Measurements from ENCODE around the gene TAS1R2.
"Not testable (repeated sequence)": the region's sequence is repeated elsewhere in the genome, so short reads cannot be mapped to it uniquely, and the experiment has no call there.

The TAS1R2 gene

DNA sequence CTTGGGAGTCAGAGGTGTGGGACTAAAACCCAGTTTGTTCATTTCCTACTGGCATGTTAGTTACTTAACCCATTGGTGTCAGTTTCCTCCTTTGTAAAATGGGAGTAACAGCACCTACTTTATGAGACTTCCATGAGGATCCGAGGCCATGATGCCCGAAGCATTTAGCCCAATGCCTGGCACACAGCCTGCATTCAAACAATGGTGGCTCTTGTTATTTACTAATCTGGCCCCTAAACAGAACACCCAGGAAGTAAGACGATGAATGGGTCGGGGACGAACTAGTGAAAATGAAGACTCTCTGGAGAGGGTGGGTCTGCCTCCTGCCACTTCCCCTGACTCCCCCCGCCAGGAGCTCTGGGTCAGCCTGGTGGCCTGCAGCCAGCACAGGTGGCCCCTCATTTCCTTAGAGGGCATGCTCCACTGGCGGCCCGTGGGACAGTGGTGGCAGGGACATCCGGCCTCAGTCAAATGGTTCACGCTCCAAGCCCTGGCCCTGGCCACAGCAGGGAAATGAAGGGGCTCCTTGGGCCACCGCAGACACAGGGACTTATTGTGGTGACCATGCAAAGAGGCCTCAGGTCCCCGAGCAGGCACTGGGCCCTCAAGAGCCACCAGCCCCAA, 9.5 kb upstream of the TAS1R2 start:
- DNase-seq (ENCODE audit: low spot score), result peak; percentile 82

DNA sequence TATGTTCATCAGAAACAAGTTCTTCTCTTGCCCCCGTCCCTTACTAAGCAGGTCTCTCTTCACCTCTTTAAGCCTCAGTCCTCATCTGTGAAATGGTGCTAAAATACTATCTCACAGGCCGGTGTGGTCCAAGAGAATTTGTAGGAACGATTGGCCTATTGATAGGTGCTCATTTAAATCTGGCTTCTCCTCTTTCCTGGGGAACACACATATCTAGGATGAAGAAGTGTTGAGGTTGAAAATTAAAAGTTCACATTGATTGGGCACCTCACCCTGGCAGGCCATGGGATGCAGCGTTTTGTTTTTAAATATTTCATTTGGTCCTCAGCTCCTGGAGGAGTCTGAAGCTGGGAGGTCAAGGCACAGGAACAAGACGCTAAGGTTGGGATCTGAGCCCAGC, 8.9 kb upstream of the TAS1R2 start:
- no peak for DNase-seq (ENCODE audit: low spot score)

DNA sequence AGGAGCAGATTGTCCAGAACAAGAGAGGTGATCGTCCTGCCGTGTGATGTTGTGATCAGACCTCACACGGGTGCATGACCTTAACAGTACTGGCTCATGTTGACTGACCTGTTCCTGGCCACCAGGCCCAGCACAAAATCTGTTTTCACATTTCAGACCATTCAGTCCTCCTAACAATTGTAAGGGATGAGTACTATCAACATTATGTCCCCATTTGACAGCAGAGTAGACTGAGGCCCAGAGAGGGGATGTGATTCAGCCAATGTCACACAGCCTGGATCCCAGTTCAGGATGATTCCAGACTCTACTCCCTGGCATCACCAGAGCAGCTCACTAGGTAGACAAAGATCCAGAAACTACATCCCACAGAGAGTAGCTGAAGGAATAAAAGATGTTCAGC, 7.4 kb upstream of the TAS1R2 start:
- DNase-seq (ENCODE audit: low spot score), result no peak

DNA sequence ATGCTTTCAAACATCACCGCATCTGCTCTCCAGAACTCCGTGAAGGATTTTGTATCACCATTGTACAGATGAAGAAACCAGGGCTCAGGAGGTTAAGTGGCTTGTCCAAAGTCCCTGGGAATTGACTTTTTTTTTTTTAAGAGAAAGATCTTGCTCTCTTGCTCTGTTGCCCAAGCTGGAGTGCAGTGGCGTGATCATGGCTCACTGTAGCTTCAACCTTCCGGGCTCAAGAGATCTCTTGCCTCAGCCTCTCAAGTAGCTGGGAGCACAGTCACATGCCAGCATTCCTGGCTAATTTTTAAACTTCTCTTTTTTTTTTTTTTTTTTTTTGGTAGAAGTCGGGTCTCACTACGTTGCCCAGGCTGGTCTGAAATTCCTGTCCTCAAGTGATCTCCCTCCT, 6.9 kb upstream of the TAS1R2 start:
- no peak for DNase-seq (ENCODE audit: low spot score)

DNA sequence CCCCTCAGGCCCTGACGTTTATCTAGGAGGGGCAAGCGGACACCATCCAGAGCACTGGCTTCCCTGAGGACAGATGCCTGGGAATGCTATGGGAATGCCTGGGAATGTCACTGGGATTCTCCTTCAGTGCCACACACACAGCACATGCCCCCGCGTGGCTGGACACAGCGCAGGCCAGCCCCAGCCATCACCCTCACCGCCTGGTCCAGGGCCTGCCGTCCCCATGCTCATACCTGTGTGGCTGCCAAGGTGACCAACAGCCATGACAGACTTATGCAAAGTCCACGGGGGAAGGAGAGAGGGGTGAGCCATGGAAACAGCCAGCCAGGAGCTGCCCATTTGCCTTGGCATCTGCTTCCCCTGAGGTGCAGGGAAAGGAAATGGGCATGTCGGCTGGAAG, 5.7 kb upstream of the TAS1R2 start:
- DNase-seq (ENCODE audit: low spot score), result no peak

DNA sequence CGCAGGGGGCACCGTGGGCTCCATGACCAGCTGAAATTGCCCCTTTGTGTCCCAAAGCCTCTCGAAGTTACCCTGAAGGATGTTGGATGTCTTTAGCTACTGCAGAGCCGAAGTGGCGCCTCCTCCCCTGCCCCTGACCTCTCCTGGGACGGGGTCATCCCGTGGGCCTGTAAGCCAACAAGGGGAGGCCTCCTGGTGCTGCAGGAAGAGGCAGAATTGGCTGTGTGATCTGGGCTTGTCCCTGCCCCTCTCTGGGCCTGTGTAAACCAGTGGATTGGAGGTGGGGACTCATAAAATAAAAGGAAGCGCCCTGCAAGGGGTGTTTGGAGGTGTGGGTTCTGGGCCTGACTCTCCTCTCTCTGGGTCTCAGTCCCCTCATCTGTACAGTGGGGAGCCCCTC, 2.1 kb upstream of the TAS1R2 start:
- no peak for DNase-seq (ENCODE audit: low spot score)

DNA sequence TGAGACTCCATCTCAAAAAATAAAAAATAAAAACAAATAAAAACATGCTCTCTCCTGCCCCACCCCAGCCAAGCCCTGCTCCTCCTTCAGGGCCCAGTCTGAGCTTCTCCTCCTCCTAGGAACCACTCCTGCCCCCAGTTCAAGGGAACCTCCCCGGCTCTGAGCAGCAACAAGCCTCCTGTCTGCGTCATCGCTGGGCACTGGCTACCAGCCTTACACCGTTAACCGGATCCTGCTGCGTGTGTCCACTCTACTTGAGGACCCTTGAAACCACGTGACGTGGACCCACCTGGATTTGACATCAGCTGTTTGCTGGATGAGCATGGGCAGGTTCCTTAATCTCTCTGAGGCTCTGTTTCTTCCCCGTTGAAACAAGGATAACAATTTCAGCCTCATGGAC, 1.6 kb upstream of the TAS1R2 start:
- DNase-seq (ENCODE audit: low spot score), result no peak

DNA sequence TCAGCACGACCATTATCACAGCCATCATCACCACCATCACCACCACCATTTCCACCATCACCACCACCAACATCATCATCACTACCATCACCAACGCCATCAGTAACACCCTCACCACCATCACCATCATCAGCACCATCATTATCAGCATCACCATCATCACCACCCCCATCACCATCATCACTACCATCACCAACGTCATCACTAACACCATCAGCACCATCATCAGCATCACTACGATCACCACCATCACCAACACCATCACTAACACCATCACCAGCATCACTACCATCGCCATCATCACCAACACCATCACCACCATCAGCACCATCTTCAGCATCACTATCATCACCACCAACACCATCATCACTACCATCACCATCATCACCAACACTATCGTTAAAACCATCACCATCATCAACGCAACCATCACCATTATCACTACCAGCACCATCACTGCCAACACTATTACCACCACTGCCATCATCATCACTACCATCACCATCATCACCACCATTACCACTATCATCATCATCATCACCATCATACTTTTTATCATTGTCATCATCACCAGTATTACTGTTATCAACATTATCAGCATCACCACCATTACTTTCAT, 1.3 kb downstream of the TAS1R2 start:
- no peak for DNase-seq (ENCODE audit: low spot score)

DNA sequence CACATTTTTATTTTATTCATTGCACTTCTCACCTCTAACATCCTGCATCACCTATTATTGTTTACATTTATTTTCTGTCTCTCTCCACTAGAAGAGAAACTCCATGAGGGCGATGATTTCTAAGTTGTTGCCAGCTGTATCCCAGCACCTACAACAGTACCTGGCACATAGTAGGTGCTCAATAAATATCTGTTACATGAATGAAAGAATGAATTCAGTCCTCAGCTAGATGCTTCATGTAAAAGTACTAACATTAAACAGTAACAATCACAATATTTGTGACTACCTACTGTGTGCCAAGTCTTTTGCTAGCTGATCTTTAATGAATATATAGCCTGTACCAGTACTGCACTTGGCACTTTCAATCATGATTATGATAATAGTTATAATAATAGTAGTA, 3.0 kb downstream of the TAS1R2 start:
- no peak for DNase-seq (ENCODE audit: low spot score)

DNA sequence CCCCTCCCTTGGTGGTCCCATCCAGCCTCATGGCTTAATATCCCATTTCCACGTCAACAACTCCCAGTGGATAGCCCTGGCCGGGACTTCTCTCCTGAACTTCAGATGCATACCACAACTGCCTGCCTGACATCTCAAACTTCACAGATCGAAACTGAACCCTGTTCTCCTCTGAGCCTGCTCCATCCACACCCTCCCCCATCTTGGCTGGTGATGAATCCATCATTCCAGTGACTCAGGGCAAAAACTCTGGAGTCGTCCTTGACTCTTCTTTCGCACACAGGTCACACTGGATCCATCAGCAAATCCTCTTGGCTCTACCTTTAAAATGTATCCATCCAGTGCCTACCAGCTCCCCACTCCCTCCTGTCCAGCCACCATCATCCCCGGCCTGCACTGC, 3.9 kb downstream of the TAS1R2 start:
- no peak for DNase-seq (ENCODE audit: low spot score)

DNA sequence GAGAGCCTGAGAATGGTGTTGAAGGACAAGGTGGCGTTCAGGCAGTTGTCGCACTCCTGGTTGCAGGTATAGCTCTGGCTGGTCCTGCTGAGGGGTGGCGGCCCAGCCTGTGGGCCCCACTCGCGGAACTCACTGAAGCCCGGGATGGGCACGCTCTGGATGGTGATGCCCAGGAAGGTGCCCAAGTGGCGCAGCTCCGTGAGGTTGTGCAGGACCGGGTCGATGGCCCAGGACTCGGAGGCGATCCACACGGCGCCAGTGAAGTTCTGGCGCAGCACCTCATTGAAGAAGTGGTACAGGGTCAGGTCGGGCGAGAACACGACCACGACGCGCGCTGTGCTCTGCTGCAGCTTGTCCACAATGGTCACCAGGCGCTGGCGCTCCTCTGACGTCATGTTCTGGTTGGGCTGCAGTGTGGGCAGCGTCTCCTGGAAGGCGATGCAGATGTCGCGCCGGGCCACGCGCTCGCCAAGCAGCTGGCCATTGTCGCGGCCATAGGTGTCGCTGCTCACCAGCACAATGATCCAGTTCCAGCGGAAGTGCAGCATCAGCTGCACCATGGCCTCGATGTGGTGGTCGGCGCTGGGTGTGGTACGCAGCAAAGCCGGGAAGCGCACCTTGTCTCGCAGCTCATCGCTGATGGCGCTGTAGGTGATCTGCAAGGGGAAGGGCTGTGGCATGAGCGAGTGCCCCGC, 5.0 kb downstream of the TAS1R2 start:
- DNase-seq (ENCODE audit: low spot score), result no peak

DNA sequence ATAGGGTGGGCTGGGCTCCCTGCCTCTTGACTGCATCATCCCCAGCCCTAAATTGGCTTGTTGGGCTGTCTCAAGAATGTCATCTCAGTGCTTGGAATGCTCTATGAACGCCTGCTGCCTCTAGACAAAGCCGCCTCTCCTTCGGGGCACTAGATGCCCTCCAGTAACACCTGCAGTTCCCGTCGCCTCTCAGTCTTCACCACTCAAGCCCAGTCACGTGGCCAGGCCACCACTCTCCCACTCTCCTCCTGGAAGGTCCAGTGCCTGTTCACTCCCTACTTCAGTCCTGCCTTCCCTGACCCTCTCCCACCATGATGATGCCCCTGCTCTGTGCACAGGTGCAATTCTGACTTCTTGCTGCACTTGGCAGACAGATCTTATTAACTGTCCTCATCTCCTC, 7.0 kb downstream of the TAS1R2 start:
- no peak for DNase-seq (ENCODE audit: low spot score)

DNA sequence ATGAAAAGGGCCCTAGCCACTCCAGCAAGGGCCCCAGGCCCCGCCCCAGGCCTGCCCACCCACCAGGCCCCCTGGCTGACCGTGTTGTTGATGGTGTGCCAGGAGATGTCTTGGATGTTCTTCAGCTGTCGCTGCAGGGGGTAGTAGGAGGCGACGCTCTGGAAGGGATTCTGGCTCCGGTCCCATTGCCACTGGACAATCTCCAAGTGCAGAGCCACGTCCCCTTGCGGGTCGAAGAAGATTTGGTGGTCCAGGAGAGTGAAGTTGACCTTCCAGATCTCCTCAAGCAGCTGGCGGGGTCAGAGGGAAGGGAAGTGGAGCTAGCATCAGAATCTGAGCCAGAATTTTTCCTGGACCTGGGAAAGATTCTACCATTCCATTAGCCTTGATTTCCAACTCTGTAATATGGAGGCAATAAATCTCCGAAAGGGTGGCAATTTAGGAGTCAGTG, 10.2 kb downstream of the TAS1R2 start:
- no peak for DNase-seq (ENCODE audit: low spot score)

DNA sequence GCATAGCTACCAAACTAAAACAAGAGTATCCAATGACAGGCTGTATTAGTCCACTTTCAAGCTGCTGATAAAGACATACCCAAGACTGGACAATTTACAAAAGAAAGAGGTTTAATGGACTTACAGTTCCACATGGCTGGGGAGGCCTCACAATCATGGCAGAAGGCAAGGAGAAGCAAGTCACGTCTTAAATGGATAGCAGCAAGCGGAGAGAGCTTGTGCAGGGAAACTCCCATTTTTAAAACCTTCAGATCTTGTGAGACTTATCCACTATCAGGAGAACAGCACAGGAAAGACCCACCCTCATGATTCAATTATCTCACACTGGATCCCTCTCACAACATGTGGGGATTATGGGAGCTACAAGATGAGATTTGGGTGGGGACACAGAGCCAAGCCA, 11.7 kb downstream of the TAS1R2 start:
- not testable (repeated sequence) for DNase-seq (ENCODE audit: low spot score)

DNA sequence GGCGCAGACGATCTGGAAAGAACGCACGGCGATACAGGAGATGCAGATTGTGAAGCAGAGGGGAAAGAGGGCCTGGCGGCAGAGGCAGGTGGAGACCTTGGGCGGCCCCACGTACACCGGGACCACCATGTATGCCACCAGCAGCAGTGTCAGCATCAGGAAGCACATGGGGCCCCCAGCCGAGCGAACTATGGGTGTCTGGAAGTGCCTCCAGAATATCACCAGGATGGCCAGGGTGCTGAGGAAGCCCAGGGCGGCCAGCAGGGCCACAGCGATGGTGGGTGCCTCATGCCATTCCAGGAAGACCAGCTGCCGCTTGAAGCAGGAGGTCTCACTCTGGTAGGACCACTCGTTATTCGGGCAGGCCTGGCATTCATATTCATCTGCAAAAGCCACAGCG, 19.3 kb downstream of the TAS1R2 start:
- no peak for DNase-seq (ENCODE audit: low spot score)

DNA sequence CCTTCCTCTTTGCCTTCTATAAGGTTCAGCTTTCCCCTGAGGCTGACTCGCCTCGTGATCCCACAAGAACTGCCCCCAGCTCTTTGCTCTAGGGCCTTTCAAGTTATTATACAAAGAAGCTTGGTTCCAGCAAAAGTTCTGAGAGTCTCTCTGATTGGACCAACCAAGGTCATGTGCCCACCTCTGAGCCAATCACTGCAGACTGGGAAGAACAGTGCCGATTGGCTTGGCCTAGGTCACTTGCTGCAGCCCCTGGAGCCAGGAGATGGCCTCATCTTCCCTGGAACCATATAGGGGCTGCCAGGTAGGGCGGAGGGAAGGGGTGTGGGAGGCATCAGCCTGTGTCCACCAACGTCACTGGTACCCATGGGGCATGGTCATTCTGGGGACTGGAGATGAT, 22.8 kb downstream of the TAS1R2 start:
- DNase-seq (ENCODE audit: low spot score), result peak; percentile 23

DNA sequence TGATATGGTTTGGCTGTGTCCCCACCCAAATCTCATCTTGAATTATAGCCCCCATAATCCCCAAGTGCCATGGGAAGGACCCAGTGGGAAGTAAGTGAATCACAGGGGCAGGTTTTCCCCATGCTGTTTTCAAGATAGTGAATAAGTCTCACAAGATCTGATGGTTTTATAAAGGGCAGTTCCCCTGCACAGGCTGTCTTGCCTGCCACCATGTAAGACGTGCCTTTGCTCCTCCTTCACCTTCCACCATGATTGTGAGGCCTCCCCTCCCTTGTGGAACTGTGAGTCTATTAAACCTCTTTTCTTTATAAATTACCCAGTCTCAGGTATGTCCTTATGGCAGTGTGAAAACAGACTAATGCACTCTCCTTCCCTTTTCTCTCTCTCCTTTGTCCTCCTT, 27.1 kb downstream of the TAS1R2 start:
- not testable (repeated sequence) for DNase-seq (ENCODE audit: low spot score)

DNA sequence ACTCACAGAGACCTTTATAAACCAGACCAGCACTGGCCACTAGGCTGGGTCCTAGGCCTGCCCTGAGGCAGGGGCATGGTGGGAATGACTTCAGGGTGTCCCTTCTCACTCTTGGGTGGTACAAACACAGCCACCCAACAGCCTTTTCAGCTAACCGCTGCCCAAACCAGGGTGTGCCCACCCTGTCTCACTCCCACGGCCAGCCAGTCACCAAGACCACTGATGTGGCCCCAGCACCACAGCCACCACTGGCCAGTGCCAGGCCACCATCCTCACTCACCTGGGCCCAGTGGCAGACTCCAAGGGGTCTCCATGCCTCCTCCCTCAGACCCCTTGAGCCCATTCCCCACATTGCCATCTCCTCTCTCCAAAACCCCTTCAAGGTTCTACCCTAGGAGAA, 27.8 kb downstream of the TAS1R2 start:
- DNase-seq (ENCODE audit: low spot score), result no peak

DNA sequence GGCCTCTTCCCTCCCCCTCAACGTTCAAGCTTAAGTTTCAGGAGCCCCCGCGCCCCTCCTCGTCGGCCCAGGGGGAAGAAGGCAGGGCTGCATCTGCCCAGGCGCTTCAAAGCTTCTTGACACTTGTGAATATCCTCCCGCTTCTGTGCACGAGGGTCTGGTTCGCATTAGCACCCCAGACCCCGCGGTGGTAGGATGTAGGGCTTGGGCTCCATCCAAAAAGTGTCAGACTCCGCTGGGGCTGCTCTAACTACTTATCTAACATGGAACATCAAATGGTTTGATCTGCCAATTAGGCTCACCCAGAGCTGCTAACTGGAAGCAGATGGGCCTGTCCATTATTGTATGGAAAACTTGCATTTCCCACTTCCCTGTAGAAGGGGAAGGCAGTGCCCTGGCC, 28.9 kb downstream of the TAS1R2 start:
- no peak for DNase-seq (ENCODE audit: low spot score)

DNA sequence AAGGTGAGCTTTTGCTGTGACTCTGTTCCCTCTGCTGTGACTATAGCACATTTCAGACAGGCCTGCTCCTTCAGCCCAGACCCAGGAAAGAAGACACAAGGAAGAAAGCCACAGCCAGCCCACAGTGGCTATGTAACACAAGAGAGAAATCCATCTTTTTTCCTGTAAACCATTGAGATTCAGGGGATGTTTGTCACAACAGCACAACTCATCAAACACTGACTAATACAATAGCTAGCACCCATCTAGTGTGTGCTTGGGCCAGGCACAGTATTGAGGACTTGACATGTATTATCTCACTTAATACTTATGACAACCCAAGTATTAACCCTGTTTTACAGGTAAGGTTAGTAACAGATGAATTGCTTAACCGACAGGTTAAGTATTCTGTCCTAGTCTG, 29.8 kb downstream of the TAS1R2 start:
- DNase-seq (ENCODE audit: low spot score), result no peak

DNA sequence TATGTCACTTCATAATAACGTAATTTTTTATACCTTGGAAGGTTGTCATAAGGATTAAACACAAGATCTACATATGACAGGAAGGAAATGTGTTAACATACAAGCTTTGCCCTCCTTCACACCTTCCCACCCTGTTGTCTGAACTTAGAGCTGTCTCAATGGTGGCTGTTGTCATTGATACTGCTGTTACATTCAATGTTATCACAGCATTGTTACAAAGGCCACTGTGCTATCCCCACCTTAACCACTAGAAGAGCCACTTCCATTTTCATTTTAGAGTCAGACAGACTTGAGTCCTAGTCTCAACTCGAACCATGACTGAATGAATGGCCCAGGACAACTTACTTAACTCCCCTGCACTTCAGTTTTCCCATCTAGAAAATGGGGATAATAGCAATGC, 31.2 kb downstream of the TAS1R2 start:
- DNase-seq (ENCODE audit: low spot score), result no peak

DNA sequence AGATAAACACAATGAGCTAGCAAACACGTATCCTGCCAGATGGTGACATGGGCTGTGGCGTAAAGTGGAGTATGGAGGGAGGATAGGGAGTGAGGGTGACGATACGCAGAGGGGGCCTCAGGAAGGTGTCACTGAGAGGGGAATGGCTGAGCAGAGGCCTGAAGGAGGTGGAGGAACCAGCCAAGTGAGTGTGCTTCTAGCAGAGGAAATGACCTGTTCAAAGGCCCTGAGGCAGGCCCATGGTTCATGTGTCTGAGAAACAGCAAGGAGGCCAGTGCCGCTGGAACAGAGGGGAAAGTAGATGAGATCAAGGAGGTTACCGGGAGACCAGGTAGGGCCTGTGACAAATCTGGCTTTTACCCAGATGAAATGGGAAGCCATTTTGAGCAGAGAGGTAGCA, 36.0 kb downstream of the TAS1R2 start:
- DNase-seq (ENCODE audit: low spot score), result no peak

DNA sequence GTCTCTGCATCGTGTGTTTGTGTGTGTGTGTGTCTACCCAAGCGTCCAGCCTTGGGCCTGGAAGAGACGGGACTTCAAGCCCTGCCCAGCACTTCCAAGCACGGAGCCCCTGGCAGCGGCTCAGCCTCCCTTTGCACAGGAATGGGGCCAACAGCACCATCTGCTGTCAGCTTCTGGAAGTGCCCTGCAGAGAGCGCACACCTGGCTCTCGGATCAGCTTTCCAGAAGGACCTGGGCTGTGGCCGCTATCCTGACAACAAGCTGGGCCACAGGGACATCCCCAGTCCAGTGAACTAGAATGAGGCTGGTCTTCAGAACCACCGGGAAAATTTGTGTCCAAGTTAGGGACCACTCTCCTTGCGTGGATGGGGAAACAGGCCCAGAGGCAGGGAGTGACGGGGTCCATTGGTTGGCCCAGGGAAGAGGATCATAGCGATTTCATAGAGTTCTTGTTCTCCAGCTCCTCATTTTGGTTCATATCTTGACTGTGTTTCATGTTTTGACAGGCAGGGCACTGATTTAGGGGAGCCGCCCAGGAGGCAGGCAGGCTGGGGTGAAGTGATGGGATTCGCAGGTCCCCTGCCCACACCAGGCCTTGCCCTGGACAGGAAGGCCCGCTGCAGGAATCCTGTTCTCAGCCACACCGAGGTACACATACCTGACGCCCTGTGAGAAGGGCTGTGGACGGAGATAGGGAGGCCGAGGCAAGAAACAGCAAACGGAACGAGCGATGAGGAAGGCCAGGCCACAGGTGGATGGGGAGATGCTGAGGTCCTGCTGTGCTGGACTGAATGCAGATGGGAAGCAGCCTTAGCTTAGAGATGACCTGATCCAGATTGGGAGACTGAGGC, 38.4 kb downstream of the TAS1R2 start:
- DNase-seq (ENCODE audit: low spot score), result peak; percentile 51

Data from COLO829 (cell line).